K562 (cell line): Measurements from ENCODE around the gene PARP15. TPM values are rescaled to one million over a fixed set of nuclear protein-coding genes. Genes with fewer than 3 reads are reported as not detected.

Source experiments
- ATAC-seq: fragments of 200-7000 bp; cut with Tn5 transposase; 3 replicates; pipeline ENCODE4 v1.9.1; 2020; ENCODE audit warnings: moderate library complexity
- BruUV-seq: library from RNA; stranded (reverse); fragments of 400-500 nt; replicated peaks from 2 replicates; lab custom pipeline; 2021; lab: Mats Ljungman, UMichigan
- CTCF ChIA-PET: fragments of 300-600 bp; formaldehyde crosslinking; extraction: SDS; loops from one replicate; lab custom pipeline; 2021; ENCODE audit warnings: low intra/inter-chr PET ratio; lab: Yijun Ruan, JAX
- POLR2A ChIA-PET: fragments of 300-600, 350-650 bp; sonication (Branson Sonifier 250); formaldehyde crosslinking; extraction: SDS; loops from one replicate; lab custom pipeline; 2021; ENCODE audit warnings: antibody characterized with exemption, inconsistent platforms; lab: Yijun Ruan, JAX
- DNase-seq, 4 experiments: peaks; one replicate each; pipeline versions ENCODE4 v3.0.0 to v3.0.0-alpha.2; 2011 to 2018; ENCODE audit warnings: low spot score in 3 of 4, mixed read lengths in 3 of 4; ENCODE audit errors: extremely low read depth in 1 of 4
- FAIRE-seq: peaks from 2 replicates; lab custom pipeline; 2011; peaks lifted over from hg19 to GRCh38; lab: Jason Lieb, UNC
- H2AFZ ChIP-seq: 2 replicates; pipeline ENCODE4 v1.6.0; 2011; ENCODE audit warnings: low read depth, low read length, control low read depth, inconsistent platforms
- H3K27ac ChIP-seq: fragments of 200-600 bp; 3 replicates; pipeline ENCODE4 v1.8.0; 2011; ENCODE audit warnings: low read depth, mild to moderate bottlenecking, control low read depth, inconsistent platforms, low read length, moderate library complexity, mixed read lengths; ENCODE audit errors: extremely low read depth
- H3K27me3 ChIP-seq, 2 experiments: fragments of 300-600 bp in 1 of 2; 2 replicates in 1 of 2; 3 replicates in 1 of 2; pipeline versions ENCODE4 v1.6.0 to v1.8.0; 2011; ENCODE audit warnings: inconsistent platforms in 2 of 2, low read length in 2 of 2, mild to moderate bottlenecking in 1 of 2, mixed read lengths in 1 of 2, moderate library complexity in 1 of 2; ENCODE audit not compliant: control insufficient read depth in 2 of 2, insufficient read depth in 2 of 2
- H3K36me3 ChIP-seq: fragments of 300-600 bp; 3 replicates; pipeline ENCODE4 v1.8.0; 2011; ENCODE audit warnings: mild to moderate bottlenecking, low read length, inconsistent platforms; ENCODE audit not compliant: control insufficient read depth, insufficient read depth
- H3K4me1 ChIP-seq, 2 experiments: fragments of 200-600 bp in 1 of 2; replicated peaks in 1 of 2; 2 replicates in 1 of 2; 3 replicates in 1 of 2; pipeline versions ENCODE4 v1.5.1 to v1.8.0; 2011; ENCODE audit warnings: inconsistent platforms in 2 of 2, low read length in 2 of 2, mild to moderate bottlenecking in 1 of 2, mixed read lengths in 1 of 2, moderate library complexity in 1 of 2; ENCODE audit not compliant: control insufficient read depth in 2 of 2, insufficient read depth in 2 of 2
- H3K4me2 ChIP-seq: 2 replicates; pipeline ENCODE4 v1.6.1; 2011; ENCODE audit warnings: low read length, control low read depth, inconsistent platforms, mixed read lengths; ENCODE audit not compliant: insufficient read depth
- H3K4me3 ChIP-seq: fragments of 200-600 bp; sonication (generic), shearing (Covaris generic); 2 replicates; pipeline ENCODE4 v1.5.1; 2016; ENCODE audit warnings: control low read depth, inconsistent platforms
- H3K79me2 ChIP-seq: fragments of 200-600 bp; 3 replicates; pipeline ENCODE4 v1.8.0; 2011; ENCODE audit warnings: low read length, inconsistent platforms; ENCODE audit not compliant: control insufficient read depth, insufficient read depth
- H3K9ac ChIP-seq, 2 experiments: 2 replicates each; pipeline versions ENCODE4 v1.6.0 to v1.6.1; 2011; ENCODE audit warnings: low read depth in 2 of 2, low read length in 2 of 2, control low read depth in 1 of 2, inconsistent platforms in 1 of 2, mild to moderate bottlenecking in 1 of 2, mixed read lengths in 1 of 2; ENCODE audit not compliant: insufficient read depth in 1 of 2
- H3K9me1 ChIP-seq: one replicate; pipeline ENCODE4 v1.6.0; 2011; ENCODE audit warnings: inconsistent platforms, mild to moderate bottlenecking, low read length, moderate library complexity; ENCODE audit not compliant: control insufficient read depth, insufficient read depth
- H3K9me3 ChIP-seq: replicated peaks from 2 replicates; pipeline ENCODE4 v1.5.1; 2011; ENCODE audit warnings: low read depth, low read length, inconsistent platforms; ENCODE audit not compliant: control insufficient read depth, insufficient read depth
- H4K20me1 ChIP-seq: replicated peaks from 2 replicates; pipeline ENCODE4 v1.6.1; 2011; ENCODE audit warnings: low read length, inconsistent platforms, mixed read lengths; ENCODE audit not compliant: control insufficient read depth, insufficient read depth
- HLTF ChIP-seq: fragments of 450-650 bp; IDR thresholded peaks from 2 replicates; pipeline ENCODE4 v1.6.1; 2016
- KLF13 ChIP-seq: fragments of 450-650 bp; IDR thresholded peaks from 2 replicates; pipeline ENCODE4 v1.6.1; 2016; ENCODE audit warnings: missing genetic modification characterization, low read depth, mild to moderate bottlenecking, missing compliant biosample characterization, moderate library complexity, borderline replicate concordance
- SIN3B ChIP-seq: fragments of 450-650 bp; IDR thresholded peaks from 2 replicates; pipeline ENCODE4 v1.6.1; 2017; ENCODE audit warnings: low read depth, mild to moderate bottlenecking, moderate library complexity
- ZBTB1 ChIP-seq: sonication (generic); formaldehyde crosslinking; IDR thresholded peaks from 2 replicates; pipeline ENCODE4 v1.8.1; 2023; ENCODE audit warnings: missing genetic modification reagents, low read depth, mild to moderate bottlenecking, borderline replicate concordance
- ZNF431 ChIP-seq: sonication (generic); formaldehyde crosslinking; IDR thresholded peaks from 2 replicates; pipeline ENCODE4 v1.8.0; 2022; ENCODE audit warnings: mild to moderate bottlenecking, missing genetic modification reagents
- WGBS: fragments of 100-300 bp; shearing (Covaris generic); methylation state at CpG from one replicate; pipeline ENCODE4 v1.1.6; 2016; ENCODE audit warnings: low coverage, mixed read lengths; ENCODE audit not compliant: insufficient coverage; ENCODE audit errors: missing lambda C conversion rate; 5-methylcytosine and 5-hydroxymethylcytosine counted together
- in situ Hi-C: fragments of 300-500 bp; cut with MboI; formaldehyde crosslinking; loops from 4 replicates; pipeline ENCODE4 v1.15.0; 2018; ENCODE audit warnings: inconsistent platforms, mixed read lengths
- intact Hi-C: fragments of 100-400 bp; cut with micrococcal nuclease; formaldehyde crosslinking; loops from 2 replicates; pipeline ENCODE4 v1.14.2; 2022
- polyA plus RNA-seq, 8 experiments: library from polyadenylated mRNA; depleted of rRNA in 4 of 8; stranded (reverse) in 5 of 8; unstranded in 3 of 8; fragments of >200 nt; fragmentation: Nextera tagmentation in 2 of 8; fragmentation: Illumina TruSeq in 1 of 8; extraction: Ambion mirVana in 2 of 8; extraction: Trizol in 1 of 8; gene quantifications; 2 replicates each; pipeline versions ENCODE4 v1.2.1 to v1.2.3, GENCODE V29; 2011 to 2014; ENCODE audit warnings: inconsistent platforms in 1 of 8, missing spikeins in 1 of 8
- total RNA-seq, 7 experiments: library from RNA; depleted of rRNA in 6 of 7; stranded (reverse); fragments of >200 nt in 6 of 7; fragmentation: Illumina TruSeq in 2 of 7; extraction: Trizol in 2 of 7; gene quantifications; 2 replicates each; pipeline versions ENCODE4 v1.2.1 to v1.2.3, GENCODE V29; 2011 to 2021; ENCODE audit warnings: low replicate concordance in 1 of 7
- TF ChIP-seq, protein P1 (sequence below), 2 experiments: fragments of 200-800 bp in 1 of 2; sonication (Bioruptor generic) in 1 of 2; sonication (generic) in 1 of 2; formaldehyde crosslinking in 1 of 2; IDR thresholded peaks in 1 of 2; conservative IDR thresholded peaks in 1 of 2; 2 replicates each; pipeline versions ENCODE4 v1.5.0 to v1.6.1; 2016 to 2020; ENCODE audit warnings: missing compliant biosample characterization in 1 of 2, missing genetic modification characterization in 1 of 2, missing genetic modification reagents in 1 of 2

Gene PARP15
- total and polyA plus RNA-seq, 9 of the 15 experiments (the other 6 are each of a cell fraction or from before 2014, with no cell fraction given): 0.05 to 0.40 (median 0.13) TPM

DNA sequence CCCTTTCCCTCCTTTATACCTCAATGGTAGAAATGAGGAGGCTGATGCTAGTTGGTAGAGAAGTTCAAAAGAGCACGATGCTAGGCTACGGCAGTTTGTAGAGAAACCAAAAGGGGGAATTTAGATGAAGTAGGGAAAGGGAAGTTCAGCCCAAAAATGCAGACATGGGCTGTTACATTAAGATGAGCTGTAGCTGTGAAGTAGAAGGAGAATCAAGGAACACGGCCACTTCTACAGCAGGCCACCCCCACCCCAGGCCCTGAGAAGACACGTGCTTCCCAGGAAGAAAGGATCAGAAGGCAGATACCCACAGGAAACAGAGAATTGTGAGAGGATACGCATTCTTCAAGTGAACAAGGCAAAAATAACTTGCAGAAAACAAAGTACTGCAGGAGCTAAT is 101.1 kb downstream of the PARP15 start:
- Histone ChIP-seq H3K4me2 (no peak overlapping the region; the same call in 1 of the 2 replicates), H3K9me3 (no peaks in the 10 kb centered on the region), H2AFZ (peak overlapping the region; percentile 98), H3K27ac (no peak overlapping the region), H3K4me1 (peaks cover 13 to 17% of the 10 kb centered on the region in 2 experiments; a peak in 4 of 5 replicates), H3K27me3 (no peaks in the 10 kb centered on the region), H4K20me1 (no peaks in the 10 kb centered on the region), H3K9me1 (no peaks in the 10 kb centered on the region), H3K4me3 (no peak overlapping the region), H3K36me3 (no peaks in the 10 kb centered on the region), H3K79me2 (peaks cover 12% of the 10 kb centered on the region), H3K9ac (no peak overlapping the region)
- no peak for TF ChIP-seq KLF13 (tag)
- no peak for TF ChIP-seq HLTF
- TF ChIP-seq ZNF431 (CRISPR knock-in tag): no peak
- TF ChIP-seq SIN3B: no peak
- TF ChIP-seq, protein P1, sequence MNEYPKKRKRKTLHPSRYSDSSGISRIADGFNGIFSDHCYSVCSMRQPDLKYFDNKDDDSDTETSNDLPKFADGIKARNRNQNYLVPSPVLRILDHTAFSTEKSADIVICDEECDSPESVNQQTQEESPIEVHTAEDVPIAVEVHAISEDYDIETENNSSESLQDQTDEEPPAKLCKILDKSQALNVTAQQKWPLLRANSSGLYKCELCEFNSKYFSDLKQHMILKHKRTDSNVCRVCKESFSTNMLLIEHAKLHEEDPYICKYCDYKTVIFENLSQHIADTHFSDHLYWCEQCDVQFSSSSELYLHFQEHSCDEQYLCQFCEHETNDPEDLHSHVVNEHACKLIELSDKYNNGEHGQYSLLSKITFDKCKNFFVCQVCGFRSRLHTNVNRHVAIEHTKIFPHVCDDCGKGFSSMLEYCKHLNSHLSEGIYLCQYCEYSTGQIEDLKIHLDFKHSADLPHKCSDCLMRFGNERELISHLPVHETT (CRISPR knock-in tag; conservative IDR thresholded peaks at IDR 0.05 in 1 of 2, IDR thresholded peaks at IDR 0.05 in 1 of 2): no peak
- no peak for TF ChIP-seq ZBTB1 (CRISPR knock-in tag)
- ChIA-PET POLR2A (interaction anchor here (0.5 to 2.3 kb wide), 2 partner anchors 119 to 295 kb away, joined by 4 to 10 read pairs; partner anchors contain the start of genes FAM162A and MIX23), CTCF (interaction anchor here (0.7 to 1.2 kb wide), 3 partner anchors 118 to 294 kb away, joined by 3 to 5 read pairs (median 4); partner anchors contain the start of gene FAM162A)
- DNase-seq: no peak
- intact Hi-C loops: loop anchor here (2.0 kb wide), 1 partner anchor 286 kb away; no protein-coding TSS in a partner anchor
- BruUV-seq: no TSS peak
- in situ Hi-C loops: no loop called here
- no peak for FAIRE-seq
- ATAC-seq: no peak
- 100% methylated on average over 4 of the region's 5 CpGs for WGBS
